HepG2 (cell line): Measurements from ENCODE around the gene PRR23B.

ENCODE experiments used
- FOXA1 ChIP-seq, 2 experiments: fragments of 450-650 bp in 1 of 2; sonication (generic) in 1 of 2; formaldehyde crosslinking in 1 of 2; IDR thresholded peaks; 2 replicates each; pipeline versions ENCODE4 v1.4.0 to v1.6.1; 2016 to 2020; ENCODE audit warnings: missing genetic modification reagents in 1 of 2
- MAZ ChIP-seq, 2 experiments: sonication (generic) in 1 of 2; formaldehyde crosslinking in 1 of 2; IDR thresholded peaks; 2 replicates each; pipeline versions ENCODE4 v1.5.0 to v1.6.1; 2012 to 2020; ENCODE audit warnings: low read depth in 2 of 2, mild to moderate bottlenecking in 2 of 2, borderline replicate concordance in 1 of 2, improper control_type of control experiment in 1 of 2, low read length in 1 of 2, missing genetic modification reagents in 1 of 2, moderate library complexity in 1 of 2
- MBD4 ChIP-seq: IDR thresholded peaks from 2 replicates; pipeline ENCODE4 v1.6.1; 2012; ENCODE audit warnings: low read length, inconsistent platforms, borderline replicate concordance
- NFATC3 ChIP-seq: sonication (generic); formaldehyde crosslinking; IDR thresholded peaks from 2 replicates; pipeline ENCODE4 v1.5.1; 2020; ENCODE audit warnings: mild to moderate bottlenecking, missing genetic modification reagents
- REST ChIP-seq, 2 experiments: IDR thresholded peaks; 2 replicates each; pipeline ENCODE4 v1.6.1; 2011 to 2012; ENCODE audit warnings: low read length in 2 of 2, borderline replicate concordance in 1 of 2, low read depth in 1 of 2, mild to moderate bottlenecking in 1 of 2, moderate library complexity in 1 of 2
- ZBTB38 ChIP-seq: sonication (generic); formaldehyde crosslinking; IDR thresholded peaks from 2 replicates; pipeline ENCODE4 v1.5.1; 2020; ENCODE audit warnings: mild to moderate bottlenecking, missing genetic modification reagents
- ZFX ChIP-seq: sonication (generic); formaldehyde crosslinking; IDR thresholded peaks from 2 replicates; pipeline ENCODE4 v1.4.0; 2020; ENCODE audit warnings: mild to moderate bottlenecking, low read depth, missing genetic modification reagents, moderate library complexity
- ZNF652 ChIP-seq: IDR thresholded peaks from 2 replicates; pipeline ENCODE4 v1.6.1; 2016; ENCODE audit warnings: low read depth, borderline replicate concordance
- ZNF768 ChIP-seq: sonication (generic); formaldehyde crosslinking; IDR thresholded peaks from 2 replicates; pipeline ENCODE4 v1.4.0; 2020; ENCODE audit warnings: missing genetic modification reagents

GRCh38 chr3:138985932-138986331 lies 34.8 kb downstream of the PRR23B start:
- TF ChIP-seq MAZ (IDR thresholded peaks at IDR 0.05; ENCODE audit: borderline replicate concordance, low read depth, low read length) (no peak), MAZ (CRISPR knock-in tag; IDR thresholded peaks at IDR 0.05; ENCODE audit: low read depth) (no peak), MBD4 (no peak), FOXA1 (IDR thresholded peaks at IDR 0.05) (no peak), FOXA1 (CRISPR knock-in tag; IDR thresholded peaks at IDR 0.05) (no peak), ZFX (CRISPR knock-in tag) (no peak), NFATC3 (CRISPR knock-in tag) (no peak), REST (IDR thresholded peaks at IDR 0.05; ENCODE audit: borderline replicate concordance in 1 of 2, low read depth in 1 of 2, low read length in 2 of 2) (no peak), ZNF768 (CRISPR knock-in tag) (no peak), ZBTB38 (CRISPR knock-in tag) (no peak), ZNF652 (CRISPR knock-in tag) (no peak)
